T-helper 17 cell (primary cell): ENCODE results near the gene SLC25A10. TPM values are rescaled to one million over a fixed set of nuclear protein-coding genes. Genes with fewer than 3 reads are reported as not detected.
"Not testable (repeated sequence)": the region's sequence is repeated elsewhere in the genome, so short reads cannot be mapped to it uniquely, and the experiment has no call there.

Experiments
- ATAC-seq: fragments of 150-1000 bp; cut with Tn5 transposase; 2 replicates; pipeline ENCODE4 v1.10.0; 2021; ENCODE audit warnings: mild to moderate bottlenecking, moderate library complexity
- DNase-seq, 3 donors: peaks; one replicate each; pipeline versions ENCODE4 v3.0.0 to v3.0.0-alpha.2; 2020 to 2021
- H3K9me3 ChIP-seq: one replicate; pipeline ENCODE4 v1.7.0; 2013; ENCODE audit warnings: low read length, mild to moderate bottlenecking; ENCODE audit not compliant: control insufficient read depth, poor library complexity, severe bottlenecking
- H3K27ac Mint-ChIP-seq: one replicate; pipeline ENCODE4 v1.8.0; 2022; ENCODE audit warnings: mild to moderate bottlenecking, moderate library complexity, mixed read lengths
- H3K27me3 Mint-ChIP-seq: one replicate; pipeline ENCODE4 v1.8.0; 2022; ENCODE audit warnings: mixed read lengths
- H3K36me3 Mint-ChIP-seq: one replicate; pipeline ENCODE4 v1.8.0; 2022; ENCODE audit warnings: low read depth, mixed read lengths
- H3K4me1 Mint-ChIP-seq: one replicate; pipeline ENCODE4 v1.8.0; 2022; ENCODE audit warnings: mild to moderate bottlenecking, mixed read lengths
- H3K4me3 Mint-ChIP-seq: one replicate; pipeline ENCODE4 v1.8.0; 2022; ENCODE audit warnings: mild to moderate bottlenecking, moderate library complexity, mixed read lengths
- total RNA-seq, 4 donors: library from RNA in 2 of 4; stranded (reverse) in 2 of 4; gene quantifications; one replicate each; pipeline ENCODE4 v1.2.3 and lab custom pipeline; 2022 to 2026

Gene SLC25A10
- total RNA-seq, 2 donors from 2014 or later = 3.4 TPM

GRCh38 chr17:81727324-81728031, 15.4 kb downstream of the SLC25A10 start:
- Mint-ChIP-seq H3K27ac (no peak overlapping the region), H3K36me3 (no peaks in the 10 kb centered on the region), H3K27me3 (peaks cover 37% of the 10 kb centered on the region), H3K4me3 (no peak overlapping the region), H3K4me1 (no peaks in the 10 kb centered on the region)
- H3K9me3 ChIP-seq = no peaks in the 10 kb centered on the region
- no peak for DNase-seq
- ATAC-seq = no peak

GRCh38 chr17:81733507-81734404, 21.7 kb downstream of the SLC25A10 start:
- H3K4me3 Mint-ChIP-seq = peak overlapping the region; percentile 7

GRCh38 chr17:81734405-81735263, 22.6 kb downstream of the SLC25A10 start:
- no peaks in the 10 kb centered on the region for H3K9me3 ChIP-seq
- Mint-ChIP-seq H3K4me3 (no peak overlapping the region), H3K4me1 (peaks cover 9% of the 10 kb centered on the region), H3K27ac (no peak overlapping the region), H3K27me3 (peaks cover 49% of the 10 kb centered on the region), H3K36me3 (no peaks in the 10 kb centered on the region)
- DNase-seq (no peak), ATAC-seq (no peak)

More at GRCh38 chr17:81733507-81734404, 21.7 kb downstream of the SLC25A10 start:
- no peaks in the 10 kb centered on the region for H3K9me3 ChIP-seq
- peak in 2 of 3 donors; percentile 33 to 48 for DNase-seq
- ATAC-seq = peak; percentile 89
- H3K36me3 Mint-ChIP-seq = no peaks in the 10 kb centered on the region
- H3K27ac Mint-ChIP-seq = no peak overlapping the region
- H3K4me1 Mint-ChIP-seq = peaks cover 9% of the 10 kb centered on the region
- H3K27me3 Mint-ChIP-seq = peaks cover 49% of the 10 kb centered on the region

- H3K9me3 ChIP-seq = no peaks in the 10 kb centered on the region
- H3K27ac Mint-ChIP-seq = peak overlapping the region; percentile 57
- no peaks in the 10 kb centered on the region for H3K36me3 Mint-ChIP-seq
- H3K27me3 Mint-ChIP-seq = peaks cover 46% of the 10 kb centered on the region
- peaks cover 9% of the 10 kb centered on the region for H3K4me1 Mint-ChIP-seq
- DNase-seq (no peak), ATAC-seq (peak; percentile 52)
- peak overlapping the region; percentile 72 for H3K4me3 Mint-ChIP-seq
Measured at GRCh38 chr17:81735264-81736102, 23.4 kb downstream of the SLC25A10 start.

DNA sequence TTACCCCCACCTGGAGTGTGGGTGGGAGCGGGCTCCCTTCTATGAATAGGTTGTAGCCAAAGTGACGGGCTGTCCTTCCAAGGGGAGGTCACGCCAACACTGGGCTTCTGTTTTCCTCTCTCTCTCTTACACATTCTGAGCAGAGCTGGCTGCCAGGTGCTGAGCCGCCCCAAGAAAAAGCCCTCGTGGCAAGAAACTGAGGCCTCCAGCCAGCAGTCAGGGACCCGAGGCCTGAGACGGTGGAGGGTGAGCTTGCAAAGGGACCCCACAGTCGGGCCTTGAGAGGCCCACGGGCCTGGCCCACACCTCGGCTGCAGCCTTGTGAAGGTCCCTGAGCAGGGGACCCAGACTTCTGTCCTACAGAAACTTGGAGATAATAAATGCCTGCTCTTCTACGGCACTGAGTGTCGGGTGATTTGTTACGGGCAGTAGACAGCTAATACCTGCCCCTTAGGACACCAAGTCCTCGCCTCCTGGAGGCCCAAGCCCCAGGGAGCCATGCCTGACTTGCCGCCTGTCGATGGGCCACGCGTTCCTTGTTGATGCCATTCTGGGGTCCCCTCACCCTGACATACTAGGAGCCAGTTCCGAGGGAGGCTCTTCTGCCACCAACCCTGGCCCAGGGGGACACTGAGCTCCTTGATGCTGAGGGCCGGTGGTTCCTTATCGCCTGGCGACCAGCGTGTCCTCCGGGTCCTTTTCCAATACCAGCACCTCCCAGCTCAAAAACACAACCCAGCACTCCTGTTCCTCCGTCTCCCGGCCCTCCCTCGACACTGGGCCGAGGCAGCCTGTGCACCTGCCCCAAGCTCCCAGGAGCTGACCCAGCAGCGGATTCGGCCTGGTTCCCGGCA, 26.1 kb downstream of the SLC25A10 start:
- H3K9me3 ChIP-seq = no peaks in the 10 kb centered on the region
- ATAC-seq (no peak), DNase-seq (no peak)
- Mint-ChIP-seq H3K27ac (no peak overlapping the region), H3K4me1 (peaks cover 11% of the 10 kb centered on the region), H3K4me3 (no peak overlapping the region), H3K27me3 (peaks cover 24% of the 10 kb centered on the region), H3K36me3 (peaks cover 4% of the 10 kb centered on the region)

DNA sequence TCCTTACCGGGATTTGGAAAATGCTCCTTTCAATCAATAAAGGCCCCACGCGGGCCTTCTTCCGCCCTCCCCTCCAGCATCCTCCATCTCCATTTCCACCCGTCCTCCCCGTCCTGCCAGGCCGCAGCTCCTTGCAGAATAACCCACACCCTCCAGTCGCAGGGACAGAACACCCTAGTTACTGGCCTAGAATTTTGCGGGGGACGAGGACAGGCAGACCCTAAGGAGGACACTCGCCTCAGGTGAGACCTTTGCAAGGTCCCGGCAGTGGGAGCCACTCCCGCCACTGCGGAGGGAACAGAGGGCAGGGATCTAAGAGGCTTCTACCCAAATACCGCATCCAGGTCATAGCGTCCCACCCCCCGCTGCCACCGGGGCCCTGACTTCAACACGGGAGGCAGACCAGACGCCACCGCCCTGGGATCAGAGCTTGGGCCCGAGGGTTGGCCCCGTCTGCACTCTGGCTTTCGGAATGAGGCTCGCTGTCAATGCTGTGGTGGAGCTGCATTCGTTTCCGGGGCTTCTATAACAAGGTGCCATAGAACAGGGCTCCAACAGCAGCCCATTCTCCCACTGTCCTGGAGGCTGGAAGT, 26.8 kb downstream of the SLC25A10 start:
- H3K9me3 ChIP-seq = no peaks in the 10 kb centered on the region
- no peak overlapping the region for H3K27ac Mint-ChIP-seq
- peaks cover 6% of the 10 kb centered on the region for H3K4me1 Mint-ChIP-seq
- ATAC-seq = no peak
- H3K27me3 Mint-ChIP-seq = peaks cover 17% of the 10 kb centered on the region
- H3K4me3 Mint-ChIP-seq = no peak overlapping the region
- H3K36me3 Mint-ChIP-seq = peaks cover 4% of the 10 kb centered on the region
- DNase-seq = no peak

DNA sequence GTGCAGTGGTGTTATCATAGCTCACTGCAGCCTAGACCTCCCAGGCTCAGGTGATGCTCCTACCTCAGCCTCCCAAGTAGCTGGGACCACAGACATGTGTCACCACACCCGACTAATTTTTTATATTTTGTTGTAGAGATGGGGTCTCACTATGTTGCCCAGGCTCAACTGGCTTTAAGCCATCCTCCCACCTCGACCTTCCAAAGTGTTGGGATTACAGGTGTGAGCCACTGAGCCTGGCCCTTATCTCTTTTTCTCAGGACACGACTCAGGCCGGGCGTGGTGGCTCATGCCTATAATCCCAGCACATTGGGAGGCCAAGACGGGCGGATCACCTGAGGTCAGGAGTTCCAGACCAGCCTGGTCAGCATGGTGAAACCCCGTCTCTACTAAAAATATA, 27.5 kb downstream of the SLC25A10 start:
- not testable (repeated sequence) for H3K36me3 Mint-ChIP-seq, H3K9me3 ChIP-seq, H3K27ac Mint-ChIP-seq, H3K4me3 Mint-ChIP-seq, DNase-seq, H3K4me1 Mint-ChIP-seq, ATAC-seq
- peaks cover 15% of the 10 kb centered on the region for H3K27me3 Mint-ChIP-seq

GRCh38 chr17:81740395-81740961, 28.4 kb downstream of the SLC25A10 start:
- Mint-ChIP-seq H3K4me1 (peaks cover 6% of the 10 kb centered on the region), H3K27me3 (peaks cover 15% of the 10 kb centered on the region), H3K4me3 (no peak overlapping the region), H3K27ac (no peak overlapping the region), H3K36me3 (peaks cover 4% of the 10 kb centered on the region)
- DNase-seq = no peak
- H3K9me3 ChIP-seq = no peaks in the 10 kb centered on the region
- peak; percentile 33 for ATAC-seq

GRCh38 chr17:81741049-81741593, 29.0 kb downstream of the SLC25A10 start:
- DNase-seq = no peak
- no peak overlapping the region for H3K27ac Mint-ChIP-seq
- ATAC-seq = no peak

DNA sequence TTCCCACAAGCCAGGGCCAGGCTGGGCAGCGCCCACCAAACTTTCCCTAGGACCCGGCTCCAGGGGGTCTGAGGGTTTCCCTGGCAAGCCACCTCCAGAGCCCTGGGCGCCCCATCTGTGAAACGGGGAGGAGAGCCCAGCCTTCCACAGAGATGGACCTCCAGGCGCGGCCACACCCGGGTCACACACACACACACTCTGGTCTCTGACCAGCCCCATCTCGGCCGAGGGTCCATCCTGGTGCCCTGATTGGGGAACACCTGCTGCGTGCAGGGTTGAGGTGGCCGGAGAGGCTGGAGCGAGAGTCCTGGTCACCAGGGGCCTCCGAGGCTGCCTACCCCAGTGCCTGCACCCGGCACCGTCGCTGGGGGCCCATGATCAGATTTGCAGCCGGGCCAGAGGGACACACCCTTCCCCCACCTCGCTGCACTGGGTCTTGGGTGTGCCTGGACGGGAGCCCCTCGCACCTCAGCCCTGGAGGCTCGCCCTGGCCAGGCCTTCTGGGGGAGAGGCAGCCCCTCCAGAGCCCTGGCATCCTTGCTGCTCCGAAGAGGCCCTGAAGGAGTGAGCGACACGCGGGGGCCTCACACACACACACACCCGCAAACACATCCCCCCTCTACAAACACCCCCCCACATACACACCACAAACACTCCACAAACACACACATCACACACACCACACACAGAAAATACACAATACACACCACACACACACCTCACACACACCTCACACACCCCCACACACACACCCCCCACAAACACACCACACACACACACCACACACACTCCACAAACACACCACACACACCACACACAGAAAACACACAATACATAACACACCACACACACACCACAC, 29.7 kb downstream of the SLC25A10 start:
- Mint-ChIP-seq H3K4me1 (peaks cover 2% of the 10 kb centered on the region), H3K27me3 (peaks cover 9% of the 10 kb centered on the region), H3K36me3 (peaks cover 4% of the 10 kb centered on the region), H3K4me3 (no peak overlapping the region), H3K27ac (no peak overlapping the region)
- H3K9me3 ChIP-seq = no peaks in the 10 kb centered on the region
- DNase-seq (no peak), ATAC-seq (no peak)

More at GRCh38 chr17:81741049-81741593, 29.0 kb downstream of the SLC25A10 start:
- Mint-ChIP-seq H3K4me3 (no peak overlapping the region), H3K4me1 (peaks cover 2% of the 10 kb centered on the region), H3K27me3 (peaks cover 9% of the 10 kb centered on the region), H3K36me3 (peaks cover 4% of the 10 kb centered on the region)
- no peaks in the 10 kb centered on the region for H3K9me3 ChIP-seq
